Measurements from ENCODE around the gene MDGA2.

DNA sequence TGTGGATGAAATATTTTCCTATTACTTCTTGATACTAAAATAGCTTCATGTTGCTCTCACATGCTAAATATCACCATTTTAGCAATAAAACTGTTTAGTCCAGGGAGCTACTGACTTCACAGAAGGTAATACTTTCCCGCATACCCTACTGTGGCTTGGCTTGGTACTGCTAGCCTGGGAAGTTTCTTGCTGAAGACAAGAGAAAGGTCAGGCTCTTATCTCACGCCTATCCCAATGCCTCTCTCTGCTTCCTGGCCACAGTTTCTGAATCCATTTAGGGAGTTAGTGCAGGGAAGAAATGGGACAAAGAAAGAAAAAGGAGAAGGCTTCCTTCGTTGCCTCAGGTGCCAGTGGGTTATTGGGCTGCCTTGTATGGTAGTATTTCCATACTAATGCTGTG lies 228.3 kb downstream of the MDGA2 start:
- TF ChIP-seq, protein P1, sequence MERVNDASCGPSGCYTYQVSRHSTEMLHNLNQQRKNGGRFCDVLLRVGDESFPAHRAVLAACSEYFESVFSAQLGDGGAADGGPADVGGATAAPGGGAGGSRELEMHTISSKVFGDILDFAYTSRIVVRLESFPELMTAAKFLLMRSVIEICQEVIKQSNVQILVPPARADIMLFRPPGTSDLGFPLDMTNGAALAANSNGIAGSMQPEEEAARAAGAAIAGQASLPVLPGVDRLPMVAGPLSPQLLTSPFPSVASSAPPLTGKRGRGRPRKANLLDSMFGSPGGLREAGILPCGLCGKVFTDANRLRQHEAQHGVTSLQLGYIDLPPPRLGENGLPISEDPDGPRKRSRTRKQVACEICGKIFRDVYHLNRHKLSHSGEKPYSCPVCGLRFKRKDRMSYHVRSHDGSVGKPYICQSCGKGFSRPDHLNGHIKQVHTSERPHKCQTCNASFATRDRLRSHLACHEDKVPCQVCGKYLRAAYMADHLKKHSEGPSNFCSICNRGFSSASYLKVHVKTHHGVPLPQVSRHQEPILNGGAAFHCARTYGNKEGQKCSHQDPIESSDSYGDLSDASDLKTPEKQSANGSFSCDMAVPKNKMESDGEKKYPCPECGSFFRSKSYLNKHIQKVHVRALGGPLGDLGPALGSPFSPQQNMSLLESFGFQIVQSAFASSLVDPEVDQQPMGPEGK (CRISPR knock-in tag; IDR thresholded peaks at IDR 0.05), result no peak
- TF ChIP-seq NFIC (IDR thresholded peaks at IDR 0.05; ENCODE audit: low read length) (no peak), ATF1 (CRISPR knock-in tag; IDR thresholded peaks at IDR 0.05) (no peak), JUN (CRISPR knock-in tag; IDR thresholded peaks at IDR 0.05) (no peak), ETV6 (CRISPR knock-in tag; conservative IDR thresholded peaks at IDR 0.05) (no peak), ZNF619 (CRISPR knock-in tag; IDR thresholded peaks at IDR 0.05) (no peak), YY1 (IDR thresholded peaks at IDR 0.05; ENCODE audit: insufficient read depth, insufficient replicate concordance, low read depth, low read length) (no peak), HHEX (CRISPR knock-in tag; IDR thresholded peaks at IDR 0.05) (no peak), ZNF543 (CRISPR knock-in tag; IDR thresholded peaks at IDR 0.05) (no peak)
- TF ChIP-seq, protein P2, sequence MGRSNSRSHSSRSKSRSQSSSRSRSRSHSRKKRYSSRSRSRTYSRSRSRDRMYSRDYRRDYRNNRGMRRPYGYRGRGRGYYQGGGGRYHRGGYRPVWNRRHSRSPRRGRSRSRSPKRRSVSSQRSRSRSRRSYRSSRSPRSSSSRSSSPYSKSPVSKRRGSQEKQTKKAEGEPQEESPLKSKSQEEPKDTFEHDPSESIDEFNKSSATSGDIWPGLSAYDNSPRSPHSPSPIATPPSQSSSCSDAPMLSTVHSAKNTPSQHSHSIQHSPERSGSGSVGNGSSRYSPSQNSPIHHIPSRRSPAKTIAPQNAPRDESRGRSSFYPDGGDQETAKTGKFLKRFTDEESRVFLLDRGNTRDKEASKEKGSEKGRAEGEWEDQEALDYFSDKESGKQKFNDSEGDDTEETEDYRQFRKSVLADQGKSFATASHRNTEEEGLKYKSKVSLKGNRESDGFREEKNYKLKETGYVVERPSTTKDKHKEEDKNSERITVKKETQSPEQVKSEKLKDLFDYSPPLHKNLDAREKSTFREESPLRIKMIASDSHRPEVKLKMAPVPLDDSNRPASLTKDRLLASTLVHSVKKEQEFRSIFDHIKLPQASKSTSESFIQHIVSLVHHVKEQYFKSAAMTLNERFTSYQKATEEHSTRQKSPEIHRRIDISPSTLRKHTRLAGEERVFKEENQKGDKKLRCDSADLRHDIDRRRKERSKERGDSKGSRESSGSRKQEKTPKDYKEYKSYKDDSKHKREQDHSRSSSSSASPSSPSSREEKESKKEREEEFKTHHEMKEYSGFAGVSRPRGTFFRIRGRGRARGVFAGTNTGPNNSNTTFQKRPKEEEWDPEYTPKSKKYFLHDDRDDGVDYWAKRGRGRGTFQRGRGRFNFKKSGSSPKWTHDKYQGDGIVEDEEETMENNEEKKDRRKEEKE (IDR thresholded peaks at IDR 0.05), result no peak
- TF ChIP-seq, protein P3, sequence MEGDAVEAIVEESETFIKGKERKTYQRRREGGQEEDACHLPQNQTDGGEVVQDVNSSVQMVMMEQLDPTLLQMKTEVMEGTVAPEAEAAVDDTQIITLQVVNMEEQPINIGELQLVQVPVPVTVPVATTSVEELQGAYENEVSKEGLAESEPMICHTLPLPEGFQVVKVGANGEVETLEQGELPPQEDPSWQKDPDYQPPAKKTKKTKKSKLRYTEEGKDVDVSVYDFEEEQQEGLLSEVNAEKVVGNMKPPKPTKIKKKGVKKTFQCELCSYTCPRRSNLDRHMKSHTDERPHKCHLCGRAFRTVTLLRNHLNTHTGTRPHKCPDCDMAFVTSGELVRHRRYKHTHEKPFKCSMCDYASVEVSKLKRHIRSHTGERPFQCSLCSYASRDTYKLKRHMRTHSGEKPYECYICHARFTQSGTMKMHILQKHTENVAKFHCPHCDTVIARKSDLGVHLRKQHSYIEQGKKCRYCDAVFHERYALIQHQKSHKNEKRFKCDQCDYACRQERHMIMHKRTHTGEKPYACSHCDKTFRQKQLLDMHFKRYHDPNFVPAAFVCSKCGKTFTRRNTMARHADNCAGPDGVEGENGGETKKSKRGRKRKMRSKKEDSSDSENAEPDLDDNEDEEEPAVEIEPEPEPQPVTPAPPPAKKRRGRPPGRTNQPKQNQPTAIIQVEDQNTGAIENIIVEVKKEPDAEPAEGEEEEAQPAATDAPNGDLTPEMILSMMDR (CRISPR knock-in tag; IDR thresholded peaks at IDR 0.05), result no peak
- TF ChIP-seq, protein P4, sequence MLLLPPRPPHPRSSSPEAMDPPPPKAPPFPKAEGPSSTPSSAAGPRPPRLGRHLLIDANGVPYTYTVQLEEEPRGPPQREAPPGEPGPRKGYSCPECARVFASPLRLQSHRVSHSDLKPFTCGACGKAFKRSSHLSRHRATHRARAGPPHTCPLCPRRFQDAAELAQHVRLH (CRISPR knock-in tag; IDR thresholded peaks at IDR 0.05; ENCODE audit: borderline replicate concordance, low read depth), result no peak
- TF ChIP-seq, protein P5, sequence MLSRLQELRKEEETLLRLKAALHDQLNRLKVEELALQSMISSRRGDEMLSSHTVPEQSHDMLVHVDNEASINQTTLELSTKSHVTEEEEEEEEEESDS (CRISPR knock-in tag; IDR thresholded peaks at IDR 0.05; ENCODE audit: borderline replicate concordance), result no peak

All from HepG2 (cell line).